ENCODE measurements around the gene ZRANB2. TPM values are rescaled to one million over a fixed set of nuclear protein-coding genes. Genes with fewer than 3 reads are reported as not detected.

ZRANB2 gene
- total and polyA plus RNA-seq, 2 of the 4 experiments (the other 2 are of a cell fraction), result 23.7 to 67.2 TPM

GRCh38 chr1:71101839-71102376 is 21.1 kb upstream of the ZRANB2 start:
- H2AK5ac ChIP-seq (ENCODE audit: low read depth, low read length), result no peak overlapping the region
- no CpG with 5 or more reads among the region's 1 CpG for WGBS, 2 experiments (ENCODE audit: extremely low coverage in 2 of 2, insufficient read length in 1 of 2)

More at GRCh38 chr1:71101839-71102376, 21.1 kb upstream of the ZRANB2 start:
- Histone ChIP-seq H2AK9ac (replicated peaks; ENCODE audit: low read depth, low read length, poor library complexity) (no peak overlapping the region), H3K56ac (ENCODE audit: extremely low read depth, insufficient read depth, low read length) (no peak overlapping the region), H3K9me3 (ENCODE audit: control insufficient read depth, insufficient read depth, low read length) (no peaks in the 10 kb centered on the region), H2BK120ac (ENCODE audit: low read depth, low read length) (no peak overlapping the region), H3K23ac (ENCODE audit: low read depth, low read length) (no peak overlapping the region), H3K4me1 (ENCODE audit: control insufficient read depth, insufficient read depth, low read length) (no peaks in the 10 kb centered on the region), H4K91ac (ENCODE audit: insufficient read depth, low read depth, low read length) (no peak overlapping the region), H2BK20ac (ENCODE audit: low read depth, low read length) (no peak overlapping the region), H3K4me3 (ENCODE audit: insufficient read depth, low read depth, low read length) (no peak overlapping the region), H4K8ac (ENCODE audit: low read depth in 2 of 2, low read length in 2 of 2) (no peak overlapping the region), H2BK5ac (ENCODE audit: low read depth, low read length, poor library complexity, severe bottlenecking) (no peak overlapping the region), H3K18ac (ENCODE audit: low read depth, low read length) (no peak overlapping the region), H3K79me1 (ENCODE audit: low read depth in 1 of 2, low read length in 2 of 2) (no peaks in the 10 kb centered on the region), H3K27me3 (ENCODE audit: control insufficient read depth, insufficient read depth, low read length) (no peaks in the 10 kb centered on the region), H4K5ac (ENCODE audit: low read depth, low read length) (no peak overlapping the region), H4K20me1 (ENCODE audit: insufficient read depth, low read length) (no peaks in the 10 kb centered on the region), H2BK15ac (ENCODE audit: low read depth, low read length) (no peak overlapping the region), H3K27ac (ENCODE audit: insufficient read depth, low read length) (no peak overlapping the region), H3K9me1 (ENCODE audit: insufficient read depth, low read length) (no peaks in the 10 kb centered on the region), H3K9ac (ENCODE audit: low read depth, low read length) (no peak overlapping the region), H3K36me3 (ENCODE audit: control insufficient read depth, insufficient read depth, low read length) (no peaks in the 10 kb centered on the region), H3K14ac (replicated peaks; ENCODE audit: low read depth, low read length) (no peak overlapping the region), H2AFZ (replicated peaks; ENCODE audit: low read length, poor library complexity) (no peak overlapping the region), H3K4ac (ENCODE audit: low read depth, low read length) (no peak overlapping the region), H3K4me2 (ENCODE audit: low read depth, low read length) (no peak overlapping the region)
- intact Hi-C loops (cut with micrococcal nuclease), result no loop called here
- ChIA-PET POLR2A (ENCODE audit: unreplicated experiment) (no interaction called here), CTCF (no interaction called here)
- in situ Hi-C loops (cut with MboI; ENCODE audit: low sequenced_read_pairs), result no loop called here
- no peak for DNase-seq
- ATAC-seq (ENCODE audit: low read depth), result no peak
- BruUV-seq (replicated peaks), result no TSS peak
- TF ChIP-seq MAFK (IDR thresholded peaks at IDR 0.05; ENCODE audit: low read depth, low read length) (no peak), MAZ (IDR thresholded peaks at IDR 0.05; ENCODE audit: borderline replicate concordance, low read depth, low read length) (no peak), POLR2A (IDR thresholded peaks at IDR 0.05; ENCODE audit: low read depth, low read length) (no peak), CHD1 (IDR thresholded peaks at IDR 0.05; ENCODE audit: low read depth, low read length) (no peak), ELK1 (IDR thresholded peaks at IDR 0.05; ENCODE audit: borderline replicate concordance, low read depth, low read length) (no peak), BHLHE40 (IDR thresholded peaks at IDR 0.05; ENCODE audit: low read depth, low read length) (no peak), CTCF (conservative IDR thresholded peaks at IDR 0.05; ENCODE audit: low read depth, low read length) (no peak), SMC3 (IDR thresholded peaks at IDR 0.05; ENCODE audit: low read depth, low read length) (no peak), RCOR1 (IDR thresholded peaks at IDR 0.05; ENCODE audit: insufficient replicate concordance, low read length) (no peak), CEBPB (IDR thresholded peaks at IDR 0.05; ENCODE audit: low read depth, low read length) (no peak), USF2 (IDR thresholded peaks at IDR 0.05; ENCODE audit: low read depth, low read length) (no peak), MXI1 (IDR thresholded peaks at IDR 0.05; ENCODE audit: borderline replicate concordance, low read depth, low read length) (no peak), NFE2L2 (IDR thresholded peaks at IDR 0.05; ENCODE audit: low read depth, low read length) (no peak), RAD21 (IDR thresholded peaks at IDR 0.05; ENCODE audit: low read length) (no peak), RFX5 (IDR thresholded peaks at IDR 0.05; ENCODE audit: low read depth, low read length) (no peak), FOS (IDR thresholded peaks at IDR 0.05; ENCODE audit: low read depth, low read length) (no peak)
- dilution Hi-C loops (cut with HindIII; ENCODE audit: low sequenced_read_pairs, unreplicated experiment), result no loop called here
